Measurements from ENCODE around the gene PEX11A. TPM values are rescaled to one million over a fixed set of nuclear protein-coding genes. Genes with fewer than 3 reads are reported as not detected.

PEX11A gene
- total and polyA plus RNA-seq, 2 donors (not counting 1 experiment from before 2014, with no cell fraction given), result 0.78 to 2.4 TPM

GRCh38 chr15:89656116-89656815, 34.3 kb downstream of the PEX11A start:
- Histone ChIP-seq H2AFZ (ENCODE audit: insufficient read depth, low read depth, low read length, poor library complexity, severe bottlenecking) (no peak overlapping the region), H3K27me3 (replicated peaks in 1 of 4; ENCODE audit: control extremely low read depth in 1 of 4, control insufficient read depth in 3 of 4, insufficient read depth in 4 of 4, low read length in 3 of 4) (peaks cover 0 to 28% (median 17%) of the 10 kb centered on the region in 4 experiments), H3K4me2 (replicated peaks; ENCODE audit: low read depth, low read length, poor library complexity, severe bottlenecking) (no peak overlapping the region), H3K79me2 (ENCODE audit: control insufficient read depth, insufficient read depth, low read length) (no peaks in the 10 kb centered on the region), H4K20me1 (ENCODE audit: control insufficient read depth, insufficient read depth, low read length, poor library complexity, severe bottlenecking) (no peaks in the 10 kb centered on the region), H3K9me3 (ENCODE audit: control extremely low read depth in 1 of 3, control insufficient read depth in 2 of 3, insufficient read depth in 1 of 3, low read length in 2 of 3) (peaks cover 0 to 6% (median 0%) of the 10 kb centered on the region in 3 donors), H3K4me3 (ENCODE audit: control extremely low read depth in 1 of 5, extremely low read depth in 1 of 5, insufficient read depth in 1 of 5, low read depth in 2 of 5, low read length in 4 of 5) (no peak overlapping the region), H3K4me1 (ENCODE audit: control insufficient read depth in 2 of 2, insufficient read depth in 2 of 2, low read length in 2 of 2) (peaks cover 10% of the 10 kb centered on the region in 2 donors), H3K9ac (ENCODE audit: low read length) (no peak overlapping the region), H3K27ac (ENCODE audit: low read length in 2 of 2) (no peak overlapping the region), H3K36me3 (replicated peaks in 1 of 2; ENCODE audit: control extremely low read depth in 1 of 2, control insufficient read depth in 1 of 2, extremely low read depth in 1 of 2, insufficient read depth in 2 of 2, low read length in 1 of 2) (no peaks in the 10 kb centered on the region)
- Mint-ChIP-seq H3K4me3 (peak overlapping the region; percentile 78), H3K9me3 (ENCODE audit: insufficient read depth) (no peaks in the 10 kb centered on the region), H3K27me3 (peaks cover 60% of the 10 kb centered on the region), H3K27ac (no peak overlapping the region), H3K4me1 (peaks cover 11% of the 10 kb centered on the region)
- ChIA-PET CTCF (interaction anchor here (0.5 kb wide), 1 partner anchor 695 kb away, joined by 5 read pairs; no protein-coding TSS in a partner anchor), POLR2A (no interaction called here)
- WGBS (ENCODE audit: insufficient coverage), result 95% methylated on average over 4 of the region's 7 CpGs
- no peak for ATAC-seq (ENCODE audit: low read depth)
- no peak for TF ChIP-seq CTCF (IDR thresholded peaks at IDR 0.05)
- no peak for DNase-seq
- intact Hi-C loops (cut with micrococcal nuclease), result no loop called here

DNA sequence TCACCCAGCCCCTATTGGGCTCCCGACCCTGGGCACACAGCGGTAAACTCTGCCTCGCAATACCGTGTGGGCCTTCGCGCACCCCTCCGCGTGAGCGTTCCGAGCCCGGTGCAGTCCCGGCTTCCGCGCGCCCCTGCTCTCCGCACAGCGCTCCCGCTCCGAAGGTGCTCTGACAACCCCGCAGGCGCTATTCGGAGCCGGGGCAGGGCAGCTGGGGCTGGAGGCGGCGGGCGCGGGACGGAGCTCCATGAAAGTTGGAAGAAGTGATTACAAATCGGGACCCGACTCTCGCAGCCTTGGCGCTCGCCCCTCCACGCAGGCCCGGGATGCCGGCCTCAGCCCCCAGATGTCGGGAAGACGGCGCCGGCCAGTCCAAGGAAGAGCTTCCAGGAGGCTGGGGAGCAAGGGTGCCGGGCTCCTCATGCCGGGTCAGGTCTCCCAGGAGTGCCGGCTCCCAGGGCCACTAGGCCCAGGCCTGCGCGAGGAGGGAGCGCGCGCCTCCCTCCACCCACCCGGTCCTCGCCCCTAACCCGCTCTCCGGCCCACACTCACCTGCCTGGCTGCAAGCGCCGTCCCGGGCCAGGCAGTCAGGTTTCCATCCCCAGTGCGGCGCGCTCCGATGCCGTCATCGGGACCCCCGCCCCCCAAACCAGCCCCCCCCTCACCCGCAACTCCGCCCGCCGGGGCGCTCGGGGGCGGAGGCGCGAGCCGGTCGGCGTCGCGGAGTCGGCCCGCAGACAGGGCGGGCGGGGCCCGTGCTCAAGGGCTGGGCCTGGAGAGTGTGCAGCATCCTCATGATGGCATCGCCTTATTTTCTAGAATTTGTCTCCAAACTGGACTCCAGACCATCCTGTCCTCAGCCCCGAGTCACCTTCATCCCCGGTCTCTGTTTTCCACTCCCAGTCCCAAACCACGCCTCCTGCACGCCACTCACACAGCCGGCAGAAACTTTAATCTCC, 35.4 kb downstream of the PEX11A start, which contains the start of gene KIF7:
Gene KIF7 (minus strand): TSS at position 621 of the 959 bp plus-strand sequence. CDS start 2,537 bp downstream, outside the sequence.
- peak within 1 kb of the TSS; percentile 65 for H3K4me2 ChIP-seq (replicated peaks; ENCODE audit: low read depth, low read length, poor library complexity, severe bottlenecking)
- Mint-ChIP-seq H3K27ac (no peak within 1 kb of the TSS), H3K4me3 (peak within 1 kb of the TSS; percentile 78), H3K4me1 (peaks cover 11% of the 10 kb centered on the region), H3K9me3 (ENCODE audit: insufficient read depth) (no peaks in the 10 kb centered on the region), H3K27me3 (peaks cover 48% of the 10 kb centered on the region)
- peak within 1 kb of the TSS; percentile 56 for H2AFZ ChIP-seq (ENCODE audit: insufficient read depth, low read depth, low read length, poor library complexity, severe bottlenecking)
- ChIA-PET POLR2A (no interaction called here), CTCF (no interaction called here)
- no peaks in the 10 kb centered on the region for H4K20me1 ChIP-seq (ENCODE audit: control insufficient read depth, insufficient read depth, low read length, poor library complexity, severe bottlenecking)
- H3K79me2 ChIP-seq (ENCODE audit: control insufficient read depth, insufficient read depth, low read length), result no peaks in the 10 kb centered on the region
- no peaks in the 10 kb centered on the region for H3K36me3 ChIP-seq (replicated peaks in 1 of 2; ENCODE audit: control extremely low read depth in 1 of 2, control insufficient read depth in 1 of 2, extremely low read depth in 1 of 2, insufficient read depth in 2 of 2, low read length in 1 of 2)
- no peak for TF ChIP-seq CTCF (IDR thresholded peaks at IDR 0.05)
- TF ChIP-seq EZH2 (IDR thresholded peaks at IDR 0.05; ENCODE audit: borderline replicate concordance, insufficient read depth, low read depth, low read length, poor library complexity, severe bottlenecking), result no peak
- WGBS (ENCODE audit: insufficient coverage), result 2% methylated on average over 84 of the region's 87 CpGs
- peak within 1 kb of the TSS; percentile 37 for H3K9ac ChIP-seq (ENCODE audit: low read length)
- ATAC-seq (ENCODE audit: low read depth) (no peak), DNase-seq (no peak)
- intact Hi-C loops (cut with micrococcal nuclease), result no loop called here
- peak within 1 kb of the TSS in 3 of 5 experiments; percentile 5 to 23 (median 15) for H3K4me3 ChIP-seq (ENCODE audit: control extremely low read depth in 1 of 5, extremely low read depth in 1 of 5, insufficient read depth in 1 of 5, low read depth in 2 of 5, low read length in 4 of 5)
- peaks cover 0 to 6% (median 0%) of the 10 kb centered on the region in 3 donors for H3K9me3 ChIP-seq (ENCODE audit: control extremely low read depth in 1 of 3, control insufficient read depth in 2 of 3, insufficient read depth in 1 of 3, low read length in 2 of 3)
- no peak within 1 kb of the TSS for H3K27ac ChIP-seq (ENCODE audit: low read length in 2 of 2)
- H3K4me1 ChIP-seq (ENCODE audit: control insufficient read depth in 2 of 2, insufficient read depth in 2 of 2, low read length in 2 of 2), result peaks cover 10% of the 10 kb centered on the region in 2 donors
- peaks cover 0 to 28% (median 17%) of the 10 kb centered on the region in 4 experiments for H3K27me3 ChIP-seq (replicated peaks in 1 of 4; ENCODE audit: control extremely low read depth in 1 of 4, control insufficient read depth in 3 of 4, insufficient read depth in 4 of 4, low read length in 3 of 4)
